Gastrocnemius medialis (tissue), 4 donors: Measurements from ENCODE around the gene SF3B3. TPM values are rescaled to one million over a fixed set of nuclear protein-coding genes. Genes with fewer than 3 reads are reported as not detected.
"Not testable (repeated sequence)": the region's sequence is repeated elsewhere in the genome, so short reads cannot be mapped to it uniquely, and the experiment has no call there.

ENCODE experiments used
- ATAC-seq, 2 donors: fragments of 150-250 bp; one replicate each; pipeline ENCODE4 v1.9.1; 2016
- DNase-seq, 2 donors: peaks; one replicate each; pipeline ENCODE4 v3.0.0-alpha.2; 2019
- H3K27ac ChIP-seq, 4 donors: fragments of 200-600 bp; sonication (generic); 1 replicate in 1 of 4; 2 replicates in 3 of 4; pipeline ENCODE4 v1.5.1; 2016 to 2018; ENCODE audit warnings: mild to moderate bottlenecking in 2 of 4, moderate library complexity in 1 of 4
- H3K27me3 ChIP-seq, 3 donors: fragments of 200-600 bp; sonication (generic) in 2 of 3; 1 replicate in 1 of 3; 2 replicates in 2 of 3; pipeline versions ENCODE4 v1.5.1 to v1.6.0; 2016 to 2019; ENCODE audit warnings: mild to moderate bottlenecking in 1 of 3, moderate library complexity in 1 of 3
- H3K36me3 ChIP-seq, 2 donors: fragments of 200-600 bp; sonication (generic) in 1 of 2; one replicate each; pipeline ENCODE4 v1.5.1; 2017 to 2018
- H3K4me1 ChIP-seq, 2 donors: fragments of 200-600 bp; sonication (generic) in 1 of 2; one replicate each; pipeline ENCODE4 v1.5.1; 2016 to 2017; ENCODE audit warnings: mild to moderate bottlenecking in 2 of 2
- H3K4me3 ChIP-seq, 4 donors: fragments of 200-600 bp; sonication (generic) in 3 of 4; 1 replicate in 1 of 4; 2 replicates in 3 of 4; pipeline ENCODE4 v1.5.1; 2016 to 2019; ENCODE audit warnings: mild to moderate bottlenecking in 2 of 4
- H3K9me3 ChIP-seq, 3 donors: fragments of 200-600 bp; sonication (generic) in 2 of 3; 1 replicate in 1 of 3; 2 replicates in 2 of 3; pipeline ENCODE4 v1.5.1; 2016 to 2019
- POLR2A ChIP-seq, 2 donors: fragments of 450-650 bp; IDR thresholded peaks; one replicate each; pipeline ENCODE4 v1.6.1; 2017; ENCODE audit warnings: antibody characterized with exemption in 2 of 2, mild to moderate bottlenecking in 2 of 2, moderate library complexity in 2 of 2
- in situ Hi-C, 4 donors: fragments of 200-750 bp; cut with MboI; loops; one replicate each; pipeline versions ENCODE4 v1.15.0 to v1.8.0; 2017; ENCODE audit warnings: low sequenced_read_pairs in 4 of 4
- intact Hi-C: fragments of 100-400 bp; cut with DNase I; formaldehyde crosslinking; loops from one replicate; pipeline ENCODE4 v1.15.1; 2023; ENCODE audit warnings: low total_unique reads
- total RNA-seq, 4 donors: library from RNA; depleted of rRNA; stranded (reverse); fragments of >200 nt; gene quantifications; one replicate each; pipeline versions ENCODE4 v1.1.0 to v1.2.3, GENCODE V29; 2016
- TF ChIP-seq, protein P1 (sequence below), 5 experiments: fragments of 450-650 bp in 3 of 5; fragments of 200-600 bp in 2 of 5; sonication (generic) in 2 of 5; IDR thresholded peaks in 4 of 5; conservative IDR thresholded peaks in 1 of 5; 1 replicate in 4 of 5; 2 replicates in 1 of 5; pipeline ENCODE4 v1.5.1; 2016 to 2019; ENCODE audit warnings: antibody characterized with exemption in 5 of 5, mild to moderate bottlenecking in 3 of 5, moderate library complexity in 3 of 5

SF3B3 gene
- total RNA-seq, 4 donors from 2014 or later: 71.0 to 110 (median 97.2) TPM

DNA sequence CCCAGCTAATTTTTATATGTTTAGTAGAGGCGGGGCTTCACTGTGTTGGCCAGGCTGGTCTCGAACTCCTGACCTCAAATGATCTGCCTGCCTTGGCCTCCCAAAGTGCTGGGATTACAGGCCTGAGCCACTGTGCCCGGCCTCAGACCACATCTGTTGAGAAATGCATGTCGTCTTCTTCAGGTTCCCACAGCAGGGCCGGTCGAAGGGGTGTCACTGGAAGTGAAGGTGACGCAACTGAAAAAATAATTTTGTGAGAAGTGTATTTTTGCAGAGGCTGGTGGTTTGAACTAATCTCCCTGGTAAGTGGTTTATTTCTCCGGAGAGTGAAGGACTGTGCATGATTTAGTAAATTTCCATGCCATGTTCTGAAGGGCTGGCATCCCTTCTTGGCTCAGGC, 89.3 kb downstream of the SF3B3 start:
- TF ChIP-seq, protein P1, sequence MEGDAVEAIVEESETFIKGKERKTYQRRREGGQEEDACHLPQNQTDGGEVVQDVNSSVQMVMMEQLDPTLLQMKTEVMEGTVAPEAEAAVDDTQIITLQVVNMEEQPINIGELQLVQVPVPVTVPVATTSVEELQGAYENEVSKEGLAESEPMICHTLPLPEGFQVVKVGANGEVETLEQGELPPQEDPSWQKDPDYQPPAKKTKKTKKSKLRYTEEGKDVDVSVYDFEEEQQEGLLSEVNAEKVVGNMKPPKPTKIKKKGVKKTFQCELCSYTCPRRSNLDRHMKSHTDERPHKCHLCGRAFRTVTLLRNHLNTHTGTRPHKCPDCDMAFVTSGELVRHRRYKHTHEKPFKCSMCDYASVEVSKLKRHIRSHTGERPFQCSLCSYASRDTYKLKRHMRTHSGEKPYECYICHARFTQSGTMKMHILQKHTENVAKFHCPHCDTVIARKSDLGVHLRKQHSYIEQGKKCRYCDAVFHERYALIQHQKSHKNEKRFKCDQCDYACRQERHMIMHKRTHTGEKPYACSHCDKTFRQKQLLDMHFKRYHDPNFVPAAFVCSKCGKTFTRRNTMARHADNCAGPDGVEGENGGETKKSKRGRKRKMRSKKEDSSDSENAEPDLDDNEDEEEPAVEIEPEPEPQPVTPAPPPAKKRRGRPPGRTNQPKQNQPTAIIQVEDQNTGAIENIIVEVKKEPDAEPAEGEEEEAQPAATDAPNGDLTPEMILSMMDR (IDR thresholded peaks at IDR 0.05 in 4 of 5, conservative IDR thresholded peaks at IDR 0.05 in 1 of 5): no peak
- no peak for TF ChIP-seq POLR2A (IDR thresholded peaks at IDR 0.05)
- in situ Hi-C loops (no loop called here), intact Hi-C loops (no loop called here)
- H3K4me1 ChIP-seq: peaks cover 17 to 21% of the 10 kb centered on the region in 2 donors
- no peak overlapping the region for H3K4me3 ChIP-seq
- DNase-seq (no peak), ATAC-seq (no peak)
- H3K36me3 ChIP-seq: no peaks in the 10 kb centered on the region
- no peaks in the 10 kb centered on the region for H3K9me3 ChIP-seq
- no peaks in the 10 kb centered on the region for H3K27me3 ChIP-seq
- H3K27ac ChIP-seq: no peak overlapping the region

DNA sequence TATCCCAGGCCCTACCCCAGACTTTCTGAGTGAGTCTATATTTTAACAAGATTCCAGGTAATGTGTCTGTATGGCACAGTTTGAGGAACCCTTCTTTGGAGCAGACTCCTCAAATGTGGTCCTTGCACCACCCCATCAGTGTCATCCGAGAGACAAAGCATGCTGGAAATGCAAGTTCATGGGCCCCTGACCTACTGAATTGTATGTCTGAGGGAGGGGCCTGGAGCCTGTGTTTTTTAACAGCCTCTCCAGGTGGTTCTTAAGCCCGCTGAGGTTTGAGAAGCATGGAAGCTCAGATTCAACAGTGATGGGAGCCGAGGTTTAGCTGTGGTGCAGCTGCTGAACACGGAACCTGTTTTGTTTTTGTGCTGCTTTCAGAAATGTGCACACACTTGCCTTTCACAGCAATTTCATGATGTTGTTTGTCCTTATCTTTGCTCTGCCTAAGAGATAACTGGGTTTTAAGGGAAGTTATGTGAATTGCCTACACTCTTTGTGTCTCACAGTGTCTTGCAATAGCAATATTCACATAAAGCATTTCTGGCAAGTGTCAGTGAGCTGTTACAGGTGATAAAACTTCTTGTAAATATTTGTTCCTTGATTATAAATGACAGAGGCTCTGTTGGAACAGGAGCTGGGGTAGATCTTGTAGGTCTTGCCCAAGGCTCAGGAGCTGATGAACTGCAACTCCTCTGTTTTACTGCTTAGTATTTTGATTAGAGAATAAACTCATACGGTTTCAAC, 90.8 kb downstream of the SF3B3 start:
- in situ Hi-C loops: no loop called here
- DNase-seq: no peak
- Histone ChIP-seq H3K36me3 (no peaks in the 10 kb centered on the region), H3K27ac (no peak overlapping the region), H3K27me3 (no peaks in the 10 kb centered on the region), H3K9me3 (no peaks in the 10 kb centered on the region), H3K4me3 (no peak overlapping the region), H3K4me1 (peaks cover 14 to 20% of the 10 kb centered on the region in 2 donors)
- no peak for ATAC-seq
- intact Hi-C loops: no loop called here
- no peak for TF ChIP-seq POLR2A (IDR thresholded peaks at IDR 0.05)
- TF ChIP-seq, protein P1 (IDR thresholded peaks at IDR 0.05 in 4 of 5, conservative IDR thresholded peaks at IDR 0.05 in 1 of 5): no peak

DNA sequence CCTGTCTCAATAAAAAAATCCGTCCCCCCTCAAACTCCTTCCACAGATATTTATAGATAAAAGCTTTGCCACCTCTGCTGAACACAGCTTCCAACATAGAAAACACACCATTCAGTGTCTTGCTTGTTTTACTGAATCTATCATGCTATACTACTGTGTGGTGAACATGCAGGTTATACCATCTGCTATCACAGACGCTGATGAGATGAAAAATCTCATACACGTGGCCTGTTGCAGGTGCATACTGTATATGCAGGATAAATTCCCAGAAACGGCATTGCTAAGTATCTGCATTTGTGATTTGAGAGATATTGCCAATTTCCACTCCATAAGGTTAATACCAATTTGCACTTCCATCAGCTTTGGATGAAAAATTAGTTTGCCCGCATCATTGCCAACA, 92.3 kb downstream of the SF3B3 start:
- Histone ChIP-seq H3K27ac (no peak overlapping the region), H3K9me3 (no peaks in the 10 kb centered on the region), H3K36me3 (no peaks in the 10 kb centered on the region), H3K4me1 (peaks cover 2 to 6% of the 10 kb centered on the region in 2 donors), H3K27me3 (no peaks in the 10 kb centered on the region), H3K4me3 (no peak overlapping the region)
- in situ Hi-C loops (no loop called here), intact Hi-C loops (no loop called here)
- no peak for DNase-seq
- TF ChIP-seq POLR2A (IDR thresholded peaks at IDR 0.05): no peak
- TF ChIP-seq, protein P1 (IDR thresholded peaks at IDR 0.05 in 4 of 5, conservative IDR thresholded peaks at IDR 0.05 in 1 of 5): no peak
- ATAC-seq: no peak

DNA sequence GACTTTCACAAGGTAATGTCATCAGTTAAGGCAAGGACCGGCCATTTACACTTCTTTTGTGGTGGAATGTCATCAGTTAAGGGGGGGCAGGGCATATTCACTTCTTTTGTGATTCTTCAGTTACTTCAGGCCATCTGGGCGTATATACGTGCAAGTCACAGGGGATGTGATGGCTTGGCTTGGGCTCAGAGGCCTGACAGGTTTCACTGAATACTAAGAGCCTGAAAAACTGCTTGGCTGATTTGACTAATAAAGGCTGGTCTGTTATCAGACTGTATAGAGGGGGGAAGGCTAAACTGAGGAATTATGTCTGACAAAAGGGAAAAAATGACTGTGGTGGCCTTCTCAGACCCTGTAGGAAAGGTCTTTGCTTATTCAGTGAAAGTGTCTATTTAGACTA, 98.2 kb downstream of the SF3B3 start:
- H3K27ac ChIP-seq, intact Hi-C loops, in situ Hi-C loops, H3K4me3 ChIP-seq, H3K9me3 ChIP-seq, H3K4me1 ChIP-seq, DNase-seq, ATAC-seq, H3K36me3 ChIP-seq, H3K27me3 ChIP-seq: not testable (repeated sequence)

Other genes with a start within 250 kb of the SF3B3 start
- gene AARS1, start 234.3 kb upstream of the SF3B3 start, total RNA-seq: 10 to 100 TPM; 58.0 to 80.4 (median 60.2) TPM
- gene DDX19B, start 224.6 kb upstream of the SF3B3 start, total RNA-seq: 10 to 100 TPM; 26.6 to 38.3 (median 31.9) TPM
- 100 to 1,000 TPM in 2 of 4 donors, 10 to 100 TPM in 2; 44.6 to 112 (median 88.1) TPM for gene DDX19A, start 176.9 kb upstream of the SF3B3 start, total RNA-seq
- 10 to 100 TPM; 12.8 to 27.7 (median 22.1) TPM for gene ST3GAL2, start 84.7 kb upstream of the SF3B3 start, total RNA-seq
- gene FCSK, start 69.2 kb upstream of the SF3B3 start, total RNA-seq: 10 to 100 TPM in 2 of 4 donors, 1 to 10 TPM in 2; 8.0 to 13.5 (median 11.1) TPM
- 100 to 1,000 TPM in 1 of 4 donors, 10 to 100 TPM in 3; 71.8 to 113 (median 82.0) TPM for gene COG4, start 262 bp upstream of the SF3B3 start, total RNA-seq
- gene IL34, start 122.7 kb downstream of the SF3B3 start, total RNA-seq: 10 to 100 TPM in 3 of 4 donors, under 1 TPM in 1; 0.71 to 93.0 (median 22.1) TPM
- 100 to 1,000 TPM in 1 of 4 donors, 10 to 100 TPM in 3; 42.6 to 160 (median 93.9) TPM for gene MTSS2, start 162.2 kb downstream of the SF3B3 start, total RNA-seq